Panc1 (cell line): ENCODE measurements around the gene C9orf78. TPM values are rescaled to one million over a fixed set of nuclear protein-coding genes. Genes with fewer than 3 reads are reported as not detected.

Experiments
- ATAC-seq: fragments of 200-7000 bp; cut with Tn5 transposase; 2 replicates; pipeline ENCODE4 v1.9.1; 2020; ENCODE audit warnings: mild to moderate bottlenecking, moderate library complexity
- BruUV-seq: library from RNA; stranded (reverse); fragments of 400-500 nt; replicated peaks from 2 replicates; lab custom pipeline; 2021; lab: Mats Ljungman, UMichigan
- CTCF ChIA-PET: fragments of 300-600 bp; sonication (Branson Sonifier 250); formaldehyde crosslinking; loops from one replicate; lab custom pipeline; 2022; ENCODE audit warnings: antibody characterized with exemption; lab: Charles Lee
- POLR2A ChIA-PET: fragments of 300-600 bp; sonication (Branson Sonifier 250); formaldehyde crosslinking; loops from one replicate; lab custom pipeline; 2022; ENCODE audit warnings: antibody characterized with exemption; lab: Charles Lee
- DNase-seq: peaks from one replicate; pipeline ENCODE4 v3.0.0-alpha.2; 2010; ENCODE audit warnings: low read depth, low spot score
- H3K27ac ChIP-seq: 2 replicates; pipeline ENCODE4 v1.5.1; 2011; ENCODE audit warnings: mild to moderate bottlenecking, low read length, inconsistent platforms
- H3K27me3 ChIP-seq: fragments of 200-500 bp; sonication (Bioruptor generic); 2 replicates; pipeline ENCODE4 v1.6.0; 2014; ENCODE audit warnings: low read length, inconsistent platforms; ENCODE audit not compliant: control insufficient read depth, insufficient read depth
- H3K36me3 ChIP-seq: fragments of 200-500 bp; sonication (Bioruptor generic); 2 replicates; pipeline ENCODE4 v1.5.1; 2014; ENCODE audit warnings: inconsistent platforms, mild to moderate bottlenecking, low read length, moderate library complexity; ENCODE audit not compliant: control insufficient read depth, insufficient read depth
- H3K4me1 ChIP-seq: 2 replicates; pipeline ENCODE4 v1.5.1; 2011; ENCODE audit warnings: inconsistent platforms, mild to moderate bottlenecking, low read length, moderate library complexity; ENCODE audit not compliant: control insufficient read depth, insufficient read depth
- H3K4me3 ChIP-seq, 2 experiments: 2 replicates each; pipeline ENCODE4 v1.5.1; 2011 to 2012; ENCODE audit warnings: low read depth in 2 of 2, low read length in 2 of 2, mild to moderate bottlenecking in 2 of 2, inconsistent platforms in 1 of 2, moderate library complexity in 1 of 2
- H3K9me3 ChIP-seq: fragments of 200-500 bp; sonication (Bioruptor generic); 2 replicates; pipeline ENCODE4 v1.5.1; 2014; ENCODE audit warnings: low read depth, mild to moderate bottlenecking, inconsistent platforms, low read length, moderate library complexity; ENCODE audit not compliant: control insufficient read depth, insufficient read depth
- CTCF ChIP-seq: fragments of 450-650 bp; IDR thresholded peaks from 2 replicates; pipeline ENCODE4 v1.5.1; 2017; ENCODE audit warnings: mild to moderate bottlenecking
- POLR2AphosphoS5 ChIP-seq: IDR thresholded peaks from 2 replicates; pipeline ENCODE4 v1.6.1; 2012; ENCODE audit warnings: mild to moderate bottlenecking, low read depth, low read length, moderate library complexity
- SIN3A ChIP-seq: IDR thresholded peaks from 2 replicates; pipeline ENCODE4 v1.6.1; 2012; ENCODE audit warnings: low read depth, mild to moderate bottlenecking, low read length, moderate library complexity, borderline replicate concordance; ENCODE audit not compliant: insufficient read depth
- TCF7L2 ChIP-seq: IDR thresholded peaks from 2 replicates; pipeline ENCODE4 v1.6.1; 2011; ENCODE audit warnings: mild to moderate bottlenecking, low read depth, low read length, inconsistent platforms
- in situ Hi-C: cut with HindIII; loops from 2 replicates; pipeline ENCODE4 v1.10.0; 2016; ENCODE audit warnings: low sequenced_read_pairs, low pct_unique_long_range_greater_than_20kb
- intact Hi-C: fragments of 100-400 bp; cut with micrococcal nuclease; formaldehyde crosslinking; loops from one replicate; pipeline ENCODE4 v1.10.0; 2022; ENCODE audit not compliant: unreplicated experiment
- total RNA-seq: library from RNA; stranded (reverse); gene quantifications from one replicate; pipeline ENCODE4 v1.2.1, GENCODE V29; 2021; ENCODE audit not compliant: unreplicated experiment
- TF ChIP-seq, protein P1 (sequence below), 2 experiments: IDR thresholded peaks; 2 replicates each; pipeline ENCODE4 v1.6.1; 2011 to 2012; ENCODE audit warnings: low read depth in 2 of 2, control low read depth in 1 of 2, low read length in 1 of 2, mild to moderate bottlenecking in 1 of 2, moderate library complexity in 1 of 2; ENCODE audit not compliant: insufficient read depth in 1 of 2

Gene C9orf78
- total RNA-seq, 1 experiment from 2014 or later: 33.6 TPM

DNA sequence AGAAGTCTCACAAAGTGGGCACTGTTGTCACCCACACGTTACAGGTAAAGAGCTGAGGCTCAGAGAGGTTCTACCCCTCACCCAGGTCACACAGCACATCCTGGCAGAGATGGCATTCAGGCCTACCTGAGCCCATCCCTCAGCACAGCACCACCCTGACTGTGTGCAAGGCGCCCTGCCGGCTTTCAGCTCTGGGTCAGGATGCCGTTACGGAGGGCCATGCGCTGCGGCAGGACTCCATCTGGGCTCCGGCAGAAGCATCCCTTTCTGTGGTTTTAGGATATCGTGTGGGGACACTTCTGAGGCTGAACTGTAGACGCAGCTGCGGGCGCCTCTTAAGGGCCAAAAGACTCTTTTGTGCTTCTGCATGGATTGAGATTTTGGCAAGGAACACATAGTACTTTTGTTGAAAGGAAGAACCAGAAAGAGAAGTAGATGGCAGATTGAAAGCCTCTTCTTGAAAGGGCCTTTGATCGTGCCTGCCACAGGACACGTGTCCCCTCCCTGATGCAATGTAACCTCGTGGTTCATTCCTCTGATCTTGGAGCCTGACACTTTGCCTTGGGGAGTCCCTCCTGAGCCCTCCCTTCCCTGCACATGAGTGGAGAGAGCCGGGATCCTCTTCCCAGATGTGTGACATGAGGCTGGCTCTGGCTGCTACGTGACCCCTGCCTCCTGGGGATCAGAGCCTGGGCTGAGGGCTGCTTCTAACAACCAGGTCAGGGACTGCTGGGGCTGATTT, 31.5 kb upstream of the C9orf78 start:
- Histone ChIP-seq H3K27me3 (no peaks in the 10 kb centered on the region), H3K9me3 (no peaks in the 10 kb centered on the region), H3K4me1 (no peaks in the 10 kb centered on the region), H3K36me3 (no peaks in the 10 kb centered on the region), H3K27ac (no peak overlapping the region), H3K4me3 (no peak overlapping the region)
- no TSS peak for BruUV-seq
- no peak for DNase-seq
- ChIA-PET CTCF (no interaction called here), POLR2A (no interaction called here)
- in situ Hi-C loops: no loop called here
- intact Hi-C loops: no loop called here
- no peak for TF ChIP-seq CTCF
- ATAC-seq: no peak

GRCh38 chr9:129865668-129866320, 30.7 kb upstream of the C9orf78 start:
- ChIA-PET CTCF (interaction anchor here (0.5 kb wide), 1 partner anchor 98 kb away, joined by 6 read pairs; no protein-coding TSS in a partner anchor), POLR2A (no interaction called here)
- TF ChIP-seq CTCF (no peak), TCF7L2 (no peak), POLR2AphosphoS5 (no peak), SIN3A (no peak)
- TF ChIP-seq, protein P1, sequence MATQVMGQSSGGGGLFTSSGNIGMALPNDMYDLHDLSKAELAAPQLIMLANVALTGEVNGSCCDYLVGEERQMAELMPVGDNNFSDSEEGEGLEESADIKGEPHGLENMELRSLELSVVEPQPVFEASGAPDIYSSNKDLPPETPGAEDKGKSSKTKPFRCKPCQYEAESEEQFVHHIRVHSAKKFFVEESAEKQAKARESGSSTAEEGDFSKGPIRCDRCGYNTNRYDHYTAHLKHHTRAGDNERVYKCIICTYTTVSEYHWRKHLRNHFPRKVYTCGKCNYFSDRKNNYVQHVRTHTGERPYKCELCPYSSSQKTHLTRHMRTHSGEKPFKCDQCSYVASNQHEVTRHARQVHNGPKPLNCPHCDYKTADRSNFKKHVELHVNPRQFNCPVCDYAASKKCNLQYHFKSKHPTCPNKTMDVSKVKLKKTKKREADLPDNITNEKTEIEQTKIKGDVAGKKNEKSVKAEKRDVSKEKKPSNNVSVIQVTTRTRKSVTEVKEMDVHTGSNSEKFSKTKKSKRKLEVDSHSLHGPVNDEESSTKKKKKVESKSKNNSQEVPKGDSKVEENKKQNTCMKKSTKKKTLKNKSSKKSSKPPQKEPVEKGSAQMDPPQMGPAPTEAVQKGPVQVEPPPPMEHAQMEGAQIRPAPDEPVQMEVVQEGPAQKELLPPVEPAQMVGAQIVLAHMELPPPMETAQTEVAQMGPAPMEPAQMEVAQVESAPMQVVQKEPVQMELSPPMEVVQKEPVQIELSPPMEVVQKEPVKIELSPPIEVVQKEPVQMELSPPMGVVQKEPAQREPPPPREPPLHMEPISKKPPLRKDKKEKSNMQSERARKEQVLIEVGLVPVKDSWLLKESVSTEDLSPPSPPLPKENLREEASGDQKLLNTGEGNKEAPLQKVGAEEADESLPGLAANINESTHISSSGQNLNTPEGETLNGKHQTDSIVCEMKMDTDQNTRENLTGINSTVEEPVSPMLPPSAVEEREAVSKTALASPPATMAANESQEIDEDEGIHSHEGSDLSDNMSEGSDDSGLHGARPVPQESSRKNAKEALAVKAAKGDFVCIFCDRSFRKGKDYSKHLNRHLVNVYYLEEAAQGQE (IDR thresholded peaks at IDR 0.05; ENCODE audit: insufficient read depth in 1 of 2, low read depth in 2 of 2, low read length in 1 of 2): no peak
- H3K36me3 ChIP-seq: no peaks in the 10 kb centered on the region
- H3K27me3 ChIP-seq: no peaks in the 10 kb centered on the region
- DNase-seq (no peak), ATAC-seq (no peak)
- no peaks in the 10 kb centered on the region for H3K4me1 ChIP-seq
- no TSS peak for BruUV-seq
- intact Hi-C loops (no loop called here), in situ Hi-C loops (no loop called here)
- no peak overlapping the region for H3K27ac ChIP-seq
- no peaks in the 10 kb centered on the region for H3K9me3 ChIP-seq
- no peak overlapping the region for H3K4me3 ChIP-seq
